HFF-Myc (cell line): ENCODE measurements around the gene SCN1B.

ENCODE experiments used
- DNase-seq: peaks from one replicate; pipeline ENCODE4 v3.0.0-alpha.2; 2011; ENCODE audit warnings: low read depth; ENCODE audit errors: extremely low read depth
- H3K4me3 ChIP-seq: replicated peaks from 2 replicates; pipeline ENCODE4 v1.5.1; 2011; ENCODE audit warnings: low read depth, mild to moderate bottlenecking, control low read depth, low read length
- TF ChIP-seq, protein P1 (sequence below): IDR thresholded peaks from 2 replicates; pipeline ENCODE4 v1.5.1; 2012; ENCODE audit warnings: mild to moderate bottlenecking, low read depth, low read length, control low read depth; ENCODE audit errors: missing control alignments

Gene SCN1B

GRCh38 chr19:35063940-35064818 is 33.9 kb downstream of the SCN1B start:
- peak; percentile 29 for DNase-seq
- TF ChIP-seq, protein P1, sequence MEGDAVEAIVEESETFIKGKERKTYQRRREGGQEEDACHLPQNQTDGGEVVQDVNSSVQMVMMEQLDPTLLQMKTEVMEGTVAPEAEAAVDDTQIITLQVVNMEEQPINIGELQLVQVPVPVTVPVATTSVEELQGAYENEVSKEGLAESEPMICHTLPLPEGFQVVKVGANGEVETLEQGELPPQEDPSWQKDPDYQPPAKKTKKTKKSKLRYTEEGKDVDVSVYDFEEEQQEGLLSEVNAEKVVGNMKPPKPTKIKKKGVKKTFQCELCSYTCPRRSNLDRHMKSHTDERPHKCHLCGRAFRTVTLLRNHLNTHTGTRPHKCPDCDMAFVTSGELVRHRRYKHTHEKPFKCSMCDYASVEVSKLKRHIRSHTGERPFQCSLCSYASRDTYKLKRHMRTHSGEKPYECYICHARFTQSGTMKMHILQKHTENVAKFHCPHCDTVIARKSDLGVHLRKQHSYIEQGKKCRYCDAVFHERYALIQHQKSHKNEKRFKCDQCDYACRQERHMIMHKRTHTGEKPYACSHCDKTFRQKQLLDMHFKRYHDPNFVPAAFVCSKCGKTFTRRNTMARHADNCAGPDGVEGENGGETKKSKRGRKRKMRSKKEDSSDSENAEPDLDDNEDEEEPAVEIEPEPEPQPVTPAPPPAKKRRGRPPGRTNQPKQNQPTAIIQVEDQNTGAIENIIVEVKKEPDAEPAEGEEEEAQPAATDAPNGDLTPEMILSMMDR, result no peak
- no peak overlapping the region for H3K4me3 ChIP-seq

DNA sequence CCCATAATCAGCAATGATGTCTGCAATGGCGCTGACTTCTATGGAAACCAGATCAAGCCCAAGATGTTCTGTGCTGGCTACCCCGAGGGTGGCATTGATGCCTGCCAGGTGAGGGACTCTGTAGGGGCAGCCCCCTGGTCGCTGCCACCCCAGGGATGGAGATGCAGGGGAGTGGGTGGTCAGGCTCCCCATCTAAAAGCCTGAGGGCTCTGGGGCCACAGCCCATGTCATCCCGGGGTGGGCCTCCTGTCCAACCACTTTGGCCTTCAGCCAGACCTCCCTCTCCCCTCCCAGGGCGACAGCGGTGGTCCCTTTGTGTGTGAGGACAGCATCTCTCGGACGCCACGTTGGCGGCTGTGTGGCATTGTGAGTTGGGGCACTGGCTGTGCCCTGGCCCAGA is 35.3 kb downstream of the SCN1B start:
- DNase-seq, result no peak
- TF ChIP-seq, protein P1, result no peak
- H3K4me3 ChIP-seq, result no peak overlapping the region

GRCh38 chr19:35066121-35066520 is 35.9 kb downstream of the SCN1B start:
- no peak for DNase-seq
- TF ChIP-seq, protein P1, result no peak
- no peak overlapping the region for H3K4me3 ChIP-seq

- TF ChIP-seq, protein P1, result peak; percentile 94
- DNase-seq, result peak; percentile 67
- no peak overlapping the region for H3K4me3 ChIP-seq
These were observed 36.7 kb downstream of the SCN1B start for GRCh38 chr19:35066691-35067563.

DNA sequence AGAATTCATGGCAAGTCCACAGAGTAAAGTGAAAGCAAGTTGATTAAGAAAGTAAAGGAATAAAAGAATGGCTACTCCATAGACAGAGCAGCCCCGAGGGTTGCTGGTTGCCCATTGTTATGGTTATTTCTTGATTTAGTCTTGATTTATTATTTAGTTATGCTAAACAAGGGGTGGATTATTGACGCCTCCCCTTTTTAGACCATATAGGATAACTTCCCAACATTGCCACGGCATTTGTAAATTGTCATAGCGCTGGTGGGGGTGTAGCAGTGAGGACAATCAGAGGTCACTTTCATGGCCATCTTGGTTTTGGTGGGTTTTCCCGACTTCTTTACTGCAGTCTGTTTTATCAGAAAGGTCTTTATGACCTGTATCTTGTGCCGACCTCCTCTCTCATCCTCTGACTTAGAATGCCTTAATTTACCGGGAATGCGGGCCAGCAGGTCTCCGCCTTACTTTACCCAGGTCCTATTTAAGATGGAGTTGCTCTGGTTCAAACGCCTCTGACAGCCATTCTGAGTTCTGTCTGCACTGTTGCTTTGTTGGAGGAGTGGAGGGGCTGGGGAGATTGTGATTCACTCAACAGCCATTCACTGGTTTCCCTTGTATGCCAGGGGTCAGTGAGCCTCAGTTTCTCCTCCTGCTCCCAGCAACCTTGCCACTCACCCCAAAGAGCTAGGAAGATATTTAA is 38.8 kb downstream of the SCN1B start:
- no peak for DNase-seq

DNA sequence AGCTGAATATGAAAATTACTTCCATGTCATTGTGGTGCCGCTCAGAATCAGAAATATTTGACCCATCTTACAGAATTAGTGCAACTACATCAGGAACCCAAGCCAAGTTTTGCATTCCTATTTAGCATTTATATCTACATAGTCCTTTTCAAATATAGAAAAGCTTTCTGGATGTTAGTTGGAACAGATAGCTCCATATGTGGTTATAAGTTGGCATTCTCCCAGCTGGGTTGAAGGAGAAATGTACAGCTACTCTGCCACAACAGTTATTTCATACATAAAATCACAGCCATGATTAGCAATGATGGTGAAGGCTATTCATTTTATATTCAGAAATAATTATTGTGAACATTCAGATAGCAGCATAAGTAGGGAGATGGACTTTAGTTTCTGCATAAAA is 39.4 kb downstream of the SCN1B start:
- TF ChIP-seq, protein P1, result no peak
- H3K4me3 ChIP-seq, result no peak overlapping the region
- DNase-seq, result no peak

More for the DNA sequence above, 38.8 kb downstream of the SCN1B start:
- TF ChIP-seq, protein P1, result no peak
- H3K4me3 ChIP-seq, result no peak overlapping the region
